HFF-Myc (cell line): ENCODE results near the gene FRK.

Source experiments
- DNase-seq: peaks from one replicate; pipeline ENCODE4 v3.0.0-alpha.2; 2011; ENCODE audit warnings: low read depth; ENCODE audit errors: extremely low read depth
- H3K4me3 ChIP-seq: replicated peaks from 2 replicates; pipeline ENCODE4 v1.5.1; 2011; ENCODE audit warnings: low read depth, mild to moderate bottlenecking, control low read depth, low read length
- CTCF ChIP-seq: IDR thresholded peaks from 2 replicates; pipeline ENCODE4 v1.5.1; 2012; ENCODE audit warnings: mild to moderate bottlenecking, low read depth, low read length, control low read depth; ENCODE audit errors: missing control alignments

Gene FRK

DNA sequence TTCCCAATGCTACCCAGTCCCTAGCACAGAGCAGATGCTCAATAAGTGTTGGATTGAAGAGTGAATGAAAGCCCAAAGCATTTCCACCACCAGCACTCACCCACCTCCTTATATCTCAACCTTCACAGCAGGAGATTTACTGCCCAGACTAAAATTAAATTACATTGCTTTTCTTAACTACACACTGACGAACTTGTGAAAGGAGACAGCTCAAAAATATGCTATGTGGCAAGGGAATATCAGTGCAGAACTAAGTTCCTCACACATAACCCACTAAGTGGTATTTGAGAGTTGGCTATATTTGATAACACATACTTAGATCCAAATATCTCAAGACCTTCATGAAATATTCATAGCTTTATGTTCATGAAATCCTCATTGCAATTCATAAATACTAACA is 137.7 kb downstream of the FRK start:
- H3K4me3 ChIP-seq, result no peak overlapping the region
- DNase-seq, result no peak
- TF ChIP-seq CTCF, result no peak

GRCh38 chr6:115914098-115914497 is 146.6 kb downstream of the FRK start:
- H3K4me3 ChIP-seq, result no peak overlapping the region
- no peak for TF ChIP-seq CTCF
- DNase-seq, result no peak

GRCh38 chr6:115909923-115910546 is 150.7 kb downstream of the FRK start:
- no peak for TF ChIP-seq CTCF
- DNase-seq, result no peak

GRCh38 chr6:115908906-115909559 is 151.7 kb downstream of the FRK start:
- no peak for TF ChIP-seq CTCF
- DNase-seq, result no peak
- H3K4me3 ChIP-seq, result no peak overlapping the region

More at GRCh38 chr6:115909923-115910546, 150.7 kb downstream of the FRK start:
- no peak overlapping the region for H3K4me3 ChIP-seq

DNA sequence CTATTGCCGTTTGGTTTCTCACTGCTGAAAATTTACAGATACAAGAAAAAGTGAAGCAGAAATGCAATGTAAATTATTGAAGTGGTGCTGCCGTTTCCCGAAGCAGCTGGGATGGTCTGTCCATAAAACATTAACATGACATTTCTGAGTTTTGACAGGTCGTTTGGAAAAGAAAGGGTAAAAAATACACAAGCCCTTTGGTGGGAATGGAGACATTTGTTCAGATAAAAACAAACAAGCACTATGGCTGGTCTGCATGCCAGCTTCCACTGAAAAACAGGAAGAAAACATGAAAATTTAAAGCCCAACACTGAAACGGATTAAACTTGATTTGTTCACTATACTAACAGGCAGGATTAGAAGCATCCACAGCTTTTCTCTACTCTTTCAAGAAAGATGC is 155.2 kb downstream of the FRK start:
- H3K4me3 ChIP-seq, result no peak overlapping the region
- DNase-seq, result no peak
- no peak for TF ChIP-seq CTCF

DNA sequence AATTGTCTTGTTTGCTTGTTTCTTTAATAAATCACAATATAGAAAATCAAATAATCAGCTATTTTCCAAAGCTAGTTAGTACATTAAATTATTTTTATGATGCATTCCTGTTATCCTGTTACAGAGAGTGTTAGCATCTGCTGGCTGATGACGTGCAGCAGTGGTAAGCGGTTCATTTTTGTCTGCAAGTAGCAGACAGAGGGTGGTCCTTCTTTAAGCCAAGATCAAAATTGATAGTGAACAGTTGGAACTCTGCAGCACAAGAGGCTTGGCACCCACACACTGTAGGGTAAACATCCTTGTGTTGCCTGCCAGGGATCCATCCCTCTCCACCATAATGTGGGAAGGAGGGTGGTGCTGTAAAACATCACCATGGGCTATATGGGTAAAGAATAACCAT is 158.3 kb downstream of the FRK start:
- no peak overlapping the region for H3K4me3 ChIP-seq
- TF ChIP-seq CTCF, result no peak
- DNase-seq, result no peak
